ENCODE measurements around the gene CPEB2. TPM values are rescaled to one million over a fixed set of nuclear protein-coding genes. Genes with fewer than 3 reads are reported as not detected.

Gene CPEB2
- total RNA-seq, 1 experiment from 2014 or later, result 10.5 TPM

GRCh38 chr4:15010038-15010585 is 7.8 kb downstream of the CPEB2 start:
- no peak for DNase-seq (ENCODE audit: low read depth)

GRCh38 chr4:15011166-15011565 is 8.9 kb downstream of the CPEB2 start:
- no peak for DNase-seq (ENCODE audit: low read depth)

GRCh38 chr4:15012017-15012788 is 9.9 kb downstream of the CPEB2 start:
- no peak for DNase-seq (ENCODE audit: low read depth)

- no peak for DNase-seq (ENCODE audit: low read depth)
Measured at GRCh38 chr4:15013585-15013984, 11.3 kb downstream of the CPEB2 start.

- no peak for DNase-seq (ENCODE audit: low read depth)
Measured at GRCh38 chr4:15015170-15015569, 12.9 kb downstream of the CPEB2 start.

GRCh38 chr4:15018361-15018760 is 16.1 kb downstream of the CPEB2 start:
- DNase-seq (ENCODE audit: low read depth), result no peak

- DNase-seq (ENCODE audit: low read depth), result no peak
Measured at GRCh38 chr4:15020502-15021286, 18.4 kb downstream of the CPEB2 start.

- no peak for DNase-seq (ENCODE audit: low read depth)
Measured at GRCh38 chr4:15021311-15021710, 19.0 kb downstream of the CPEB2 start.

GRCh38 chr4:15021946-15022345 is 19.7 kb downstream of the CPEB2 start:
- no peak for DNase-seq (ENCODE audit: low read depth)

GRCh38 chr4:15024386-15024785 is 22.1 kb downstream of the CPEB2 start:
- DNase-seq (ENCODE audit: low read depth), result no peak

GRCh38 chr4:15025693-15026092 is 23.4 kb downstream of the CPEB2 start:
- no peak for DNase-seq (ENCODE audit: low read depth)

GRCh38 chr4:15027921-15028435 is 25.7 kb downstream of the CPEB2 start:
- no peak for DNase-seq (ENCODE audit: low read depth)

GRCh38 chr4:15031197-15031596 is 28.9 kb downstream of the CPEB2 start:
- no peak for DNase-seq (ENCODE audit: low read depth)

- peak; percentile 5 for DNase-seq (ENCODE audit: low read depth)
Measured at GRCh38 chr4:15031993-15032675, 29.9 kb downstream of the CPEB2 start.

- peak; percentile 94 for DNase-seq (ENCODE audit: low read depth)
Measured at GRCh38 chr4:15034071-15034764, 31.9 kb downstream of the CPEB2 start.

GRCh38 chr4:15035159-15035558 is 32.9 kb downstream of the CPEB2 start:
- DNase-seq (ENCODE audit: low read depth), result peak; percentile 9

GRCh38 chr4:15037923-15038541 is 35.8 kb downstream of the CPEB2 start:
- no peak for DNase-seq (ENCODE audit: low read depth)

- DNase-seq (ENCODE audit: low read depth), result peak; percentile 7
Measured at GRCh38 chr4:15040916-15041463, 38.7 kb downstream of the CPEB2 start.

GRCh38 chr4:15042529-15043167 is 40.4 kb downstream of the CPEB2 start:
- peak; percentile 15 for DNase-seq (ENCODE audit: low read depth)

- DNase-seq (ENCODE audit: low read depth), result peak; percentile 10
Measured at GRCh38 chr4:15043226-15043625, 40.9 kb downstream of the CPEB2 start.

All from RPMI7951 (cell line).